SH-SY5Y (cell line): ENCODE data around the gene MICAL3.
A peak's percentile ranks its signal among the peaks of the same experiment; 100 is the strongest.

Source experiments
- GATA2 ChIP-seq: IDR thresholded peaks from 2 replicates; pipeline ENCODE4 v1.6.1; 2011; ENCODE audit warnings: mild to moderate bottlenecking, low read depth, low read length
- GATA3 ChIP-seq: IDR thresholded peaks from 2 replicates; pipeline ENCODE4 v1.6.1; 2011; ENCODE audit warnings: low read depth, mild to moderate bottlenecking, low read length, moderate library complexity

The MICAL3 gene

DNA sequence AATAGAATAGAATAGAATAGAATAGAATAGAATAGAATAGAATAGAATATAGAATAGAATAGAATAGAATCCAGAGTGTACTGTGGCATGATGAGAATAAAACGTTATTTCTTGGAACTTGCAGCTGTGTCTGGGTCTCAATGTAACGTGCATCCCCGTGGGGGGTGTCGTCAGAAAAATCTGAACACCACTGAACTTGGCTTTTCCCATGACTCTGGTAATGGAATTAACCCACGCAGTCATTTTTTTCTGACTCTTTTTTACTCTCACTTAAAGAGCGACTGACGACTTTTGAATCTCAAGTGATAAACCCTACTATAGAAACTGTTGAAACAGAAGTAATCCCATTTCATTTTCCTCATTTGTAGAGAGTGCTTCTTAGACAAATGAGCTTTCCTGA is 157.7 kb downstream of the MICAL3 start:
- TF ChIP-seq GATA2 (no peak), GATA3 (no peak)

DNA sequence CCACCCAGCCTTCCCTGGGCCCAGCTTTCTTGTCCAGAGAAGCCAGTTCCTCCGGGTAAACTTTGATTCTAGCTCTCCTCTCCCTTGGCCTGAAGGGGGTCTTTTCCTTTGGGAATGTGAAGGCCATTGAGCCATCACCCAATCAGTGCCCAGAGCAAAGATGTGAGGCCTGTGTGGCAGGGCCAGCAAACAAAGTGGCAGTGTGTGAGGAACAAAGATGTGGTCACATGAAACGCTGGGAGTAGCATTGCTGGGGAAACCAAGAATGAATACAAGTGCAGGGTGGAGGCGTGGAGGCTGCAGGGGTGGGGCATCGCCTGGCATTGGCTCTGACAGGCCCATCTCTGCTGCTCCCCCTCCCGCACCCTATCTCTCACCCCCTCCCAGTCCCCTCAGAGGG is 158.2 kb downstream of the MICAL3 start:
- no peak for TF ChIP-seq GATA3
- TF ChIP-seq GATA2 = no peak

DNA sequence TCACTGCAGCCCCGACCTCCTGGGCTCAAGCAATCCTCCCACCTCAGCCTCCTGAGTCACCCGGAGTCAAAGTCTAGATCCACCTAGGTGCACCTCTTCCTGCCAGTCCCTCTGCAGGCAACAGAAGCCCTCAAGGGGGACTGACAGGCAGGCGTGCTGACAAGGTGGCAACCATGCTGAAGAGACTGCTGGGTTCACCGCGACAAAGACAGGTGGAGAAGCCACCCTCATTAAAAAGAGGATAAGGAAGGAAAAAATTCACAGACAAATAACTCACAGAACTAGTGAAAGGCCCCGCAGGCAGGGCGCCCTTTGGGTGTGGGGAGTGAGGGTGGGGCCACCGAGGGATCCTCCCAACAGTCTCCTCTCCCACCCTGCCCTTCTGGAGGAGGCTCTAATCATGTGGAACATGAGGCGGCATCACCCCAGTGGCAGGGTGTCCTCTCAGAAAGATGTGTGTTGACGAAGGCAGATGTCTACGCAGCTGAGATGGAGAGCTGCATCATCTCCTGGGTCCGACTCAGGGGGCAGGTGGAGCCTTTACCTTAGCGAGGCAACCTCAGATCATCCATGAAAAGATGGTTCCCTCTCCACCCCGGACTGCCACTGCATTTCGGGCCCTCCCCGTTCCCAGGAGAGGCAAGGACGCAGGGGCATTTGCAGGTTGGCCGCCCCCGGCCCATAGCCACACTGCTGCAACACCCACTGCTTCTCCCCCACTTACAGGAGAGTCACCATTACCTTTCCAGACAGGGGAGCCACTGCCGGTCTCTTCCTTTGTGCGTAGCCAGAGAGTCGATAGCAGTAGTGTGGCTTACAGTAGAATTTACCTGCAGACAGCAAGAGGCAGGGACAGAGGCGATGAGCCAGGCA is 158.9 kb downstream of the MICAL3 start:
- no peak for TF ChIP-seq GATA2
- TF ChIP-seq GATA3 = no peak

DNA sequence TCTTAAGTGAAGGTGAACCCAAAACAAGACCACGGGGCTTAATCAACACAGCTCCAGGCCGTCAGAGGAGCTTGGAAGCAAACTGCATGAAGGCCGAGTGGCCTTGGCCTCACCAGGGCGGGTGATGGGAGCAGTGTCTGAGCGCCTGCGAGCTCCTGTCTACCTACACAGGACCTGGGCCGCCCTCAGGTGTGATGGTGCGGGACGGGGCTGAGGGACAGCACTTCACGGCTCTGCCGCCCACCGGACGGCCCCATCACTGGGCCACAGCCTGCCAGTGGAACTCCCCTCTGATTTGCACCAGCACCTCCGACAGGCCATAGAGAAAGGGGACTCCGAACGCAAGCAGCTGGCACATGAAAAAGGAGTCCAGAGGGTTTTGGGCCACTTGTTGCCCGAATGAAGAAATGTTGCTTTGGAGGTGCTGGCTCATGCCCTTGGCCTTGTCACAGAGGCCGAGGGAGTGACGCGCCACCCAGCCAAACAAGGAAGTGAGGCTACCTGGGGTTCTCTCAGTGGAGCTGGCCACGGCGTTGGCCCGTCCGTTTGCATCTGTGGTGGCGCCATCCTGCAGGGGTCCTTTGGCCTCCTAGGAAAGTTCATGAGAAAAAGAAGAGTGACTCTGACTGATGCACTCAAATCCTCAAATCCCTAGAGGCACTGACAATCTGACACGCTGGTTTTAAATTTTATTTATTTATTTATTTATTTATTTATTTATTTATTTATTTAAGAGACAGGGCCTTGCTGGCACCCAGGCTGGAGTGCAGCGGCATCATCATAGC is 159.8 kb downstream of the MICAL3 start:
- TF ChIP-seq GATA3 (no peak), GATA2 (no peak)

DNA sequence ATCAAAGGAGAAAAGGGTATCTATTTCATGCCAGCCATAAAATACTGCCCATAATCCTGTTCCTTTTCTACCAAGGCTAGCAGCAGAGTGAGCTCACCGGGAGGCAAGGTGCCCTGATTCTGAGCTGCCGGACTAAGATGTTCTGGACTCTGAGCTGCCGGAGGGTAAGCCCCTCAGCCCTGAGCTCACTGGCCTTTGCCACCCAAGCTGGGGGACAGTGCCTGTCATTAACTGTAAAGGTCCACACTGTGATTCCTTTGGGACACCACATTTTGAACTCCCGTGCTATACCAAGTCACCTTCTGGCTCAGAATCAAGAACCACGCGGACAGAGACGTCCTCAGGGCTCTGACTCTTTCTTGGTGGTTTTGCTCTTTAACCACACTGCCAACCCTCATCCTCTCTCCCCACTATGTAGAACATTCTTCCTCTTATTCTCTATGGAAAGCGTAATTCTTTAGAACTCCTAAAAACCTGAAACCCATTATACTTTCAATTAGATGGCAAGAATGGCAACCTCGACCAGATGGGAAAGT is 161.6 kb downstream of the MICAL3 start:
- TF ChIP-seq GATA2 = no peak

DNA sequence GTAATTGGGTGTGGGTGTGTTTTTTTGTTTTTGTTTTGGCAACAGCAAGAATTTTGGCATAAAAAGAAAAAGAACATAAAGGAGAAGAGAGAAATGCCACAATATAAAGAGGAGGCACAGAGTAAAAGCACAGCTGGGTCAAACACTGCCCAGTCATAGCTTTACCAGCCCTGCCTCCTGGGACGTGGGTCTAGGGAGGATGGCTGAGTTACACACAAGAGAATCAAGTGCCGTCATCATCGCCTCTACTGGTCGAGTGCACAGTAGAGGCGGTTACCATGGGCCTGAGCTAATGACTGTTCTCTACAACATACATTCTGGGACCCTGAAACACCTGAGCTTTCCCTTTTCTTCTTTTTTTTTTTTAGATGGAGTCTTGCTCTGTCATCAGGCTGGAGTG is 162.5 kb downstream of the MICAL3 start:
- TF ChIP-seq GATA3 (no peak), GATA2 (no peak)

DNA sequence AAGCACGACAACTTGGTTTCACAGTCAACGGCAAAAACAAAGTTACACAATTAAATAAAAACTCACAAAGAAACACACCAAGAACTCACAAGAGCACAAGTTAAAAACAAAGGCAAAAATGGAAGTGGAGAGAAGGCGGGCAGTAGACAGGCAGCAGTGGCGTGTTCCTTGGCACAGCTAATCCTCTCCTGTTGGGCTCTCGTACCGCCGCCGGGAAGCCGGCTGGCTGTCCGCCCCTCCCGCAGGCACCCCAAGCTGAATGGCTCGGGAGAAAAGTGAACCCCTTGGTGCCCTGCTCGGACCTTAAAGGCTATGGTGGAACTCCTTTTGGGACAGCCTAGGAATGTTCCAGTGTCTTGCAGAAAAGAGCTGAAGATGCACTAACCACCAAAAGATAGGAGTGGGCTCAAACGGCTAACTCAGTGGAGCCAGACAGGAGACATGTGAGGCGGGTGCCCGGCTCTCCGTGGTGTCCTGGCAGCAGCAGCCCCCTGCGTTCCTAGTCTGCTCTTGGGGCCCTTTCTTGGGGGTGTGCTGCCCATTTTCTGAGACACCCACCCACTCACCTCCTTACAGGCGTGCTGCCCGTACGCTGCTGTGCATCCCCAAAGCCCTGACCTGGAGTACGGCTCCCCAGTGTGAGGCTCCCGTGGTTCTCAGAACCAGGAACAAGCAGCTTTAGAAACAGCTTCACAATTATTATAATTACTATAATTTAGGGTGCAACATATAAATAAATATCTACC is 164.0 kb downstream of the MICAL3 start:
- TF ChIP-seq GATA2 (no peak), GATA3 (no peak)

DNA sequence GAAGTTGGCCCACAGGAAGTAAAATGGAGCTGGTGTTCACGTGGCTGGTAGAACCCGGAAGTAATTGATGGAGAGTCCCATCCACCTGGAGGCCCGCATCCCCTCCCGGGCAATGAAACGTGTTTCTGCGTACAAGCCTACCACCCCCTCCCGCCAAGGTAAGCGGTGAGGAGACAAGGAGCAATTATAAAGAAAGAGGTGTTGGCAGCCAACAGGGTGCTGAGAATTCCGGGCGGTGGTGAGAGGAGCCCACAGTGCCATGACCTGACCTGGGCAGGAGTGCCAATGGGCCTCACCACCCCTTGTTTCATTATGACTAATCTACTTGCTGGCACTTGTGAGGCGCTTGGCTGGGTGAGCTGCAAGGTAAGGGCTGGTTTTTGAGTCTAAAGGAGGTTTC is 166.3 kb downstream of the MICAL3 start:
- no peak for TF ChIP-seq GATA3
- no peak for TF ChIP-seq GATA2

DNA sequence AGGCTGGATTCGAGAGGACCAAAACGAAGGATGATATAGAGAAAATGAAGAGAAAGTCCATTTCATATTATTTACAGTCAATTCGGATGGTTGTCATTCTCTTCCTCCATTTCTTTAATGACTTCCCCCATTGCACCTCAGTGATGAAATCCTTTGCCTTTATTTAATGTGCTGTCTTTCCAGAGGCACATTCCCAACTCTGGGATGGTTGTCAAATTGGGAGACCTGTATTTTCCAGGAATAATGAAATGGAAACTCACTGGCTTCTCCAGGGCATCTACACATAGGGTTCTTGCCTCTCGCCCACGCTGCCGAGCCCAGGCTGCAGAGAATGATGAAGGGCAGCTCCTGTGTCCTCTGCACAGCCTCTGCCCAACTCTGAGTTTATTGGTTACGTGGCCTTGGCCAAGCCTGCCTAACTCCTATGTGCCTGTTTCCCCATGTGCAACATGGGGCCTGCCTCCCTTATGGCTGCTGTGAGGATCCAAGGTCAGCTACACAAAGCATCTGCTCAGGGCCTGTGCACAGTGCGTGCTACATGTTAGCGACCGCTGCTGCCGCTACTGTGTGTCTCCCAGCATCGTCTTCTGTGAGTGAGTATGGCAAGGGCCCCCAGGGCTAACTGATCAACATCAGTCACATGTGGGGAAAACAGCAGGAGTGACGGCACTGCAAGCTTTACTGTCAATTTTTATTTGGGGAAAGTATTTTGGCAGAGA is 168.6 kb downstream of the MICAL3 start:
- TF ChIP-seq GATA3 (no peak), GATA2 (peak; percentile 26; the same call in 1 of the 2 replicates)

DNA sequence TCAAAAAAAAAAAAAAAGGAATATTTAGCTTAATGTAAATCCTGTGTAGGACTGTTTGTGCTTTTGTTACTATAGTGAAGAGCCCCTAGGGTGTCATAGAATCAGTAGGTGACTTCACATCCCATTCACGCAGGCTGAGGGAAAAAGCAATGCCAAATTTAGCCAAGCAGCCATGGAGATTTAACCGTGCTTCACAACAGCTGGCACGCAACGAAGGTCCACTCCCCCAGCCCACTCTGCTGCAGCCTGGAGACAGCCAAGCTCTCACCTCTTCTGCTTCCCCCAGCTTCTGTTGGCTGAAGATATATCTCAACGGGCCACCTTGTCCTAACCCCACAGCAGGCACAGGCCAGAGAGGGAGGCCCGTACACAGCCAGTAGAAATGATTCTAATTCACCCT is 171.3 kb downstream of the MICAL3 start:
- no peak for TF ChIP-seq GATA3
- TF ChIP-seq GATA2 = no peak

DNA sequence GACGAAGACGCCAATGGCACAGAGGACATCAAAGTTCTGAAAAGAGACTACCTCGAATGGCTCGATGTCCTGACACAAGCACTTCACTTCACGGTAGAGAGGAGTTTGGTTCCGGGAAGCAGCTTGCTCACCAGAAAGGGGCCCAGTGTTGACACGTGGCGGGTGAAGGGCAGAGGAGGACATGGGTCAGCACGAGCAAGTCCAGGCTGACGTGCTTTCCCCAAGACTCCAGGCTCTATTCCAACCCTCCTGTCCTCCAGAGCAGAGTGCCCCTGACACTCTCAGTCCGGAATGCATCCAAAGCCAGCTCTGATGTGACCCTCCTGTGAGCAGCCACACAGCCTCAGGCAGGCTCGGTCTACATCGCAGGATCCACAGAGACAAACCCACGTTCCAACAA is 172.6 kb downstream of the MICAL3 start:
- TF ChIP-seq GATA2 (no peak), GATA3 (no peak)

DNA sequence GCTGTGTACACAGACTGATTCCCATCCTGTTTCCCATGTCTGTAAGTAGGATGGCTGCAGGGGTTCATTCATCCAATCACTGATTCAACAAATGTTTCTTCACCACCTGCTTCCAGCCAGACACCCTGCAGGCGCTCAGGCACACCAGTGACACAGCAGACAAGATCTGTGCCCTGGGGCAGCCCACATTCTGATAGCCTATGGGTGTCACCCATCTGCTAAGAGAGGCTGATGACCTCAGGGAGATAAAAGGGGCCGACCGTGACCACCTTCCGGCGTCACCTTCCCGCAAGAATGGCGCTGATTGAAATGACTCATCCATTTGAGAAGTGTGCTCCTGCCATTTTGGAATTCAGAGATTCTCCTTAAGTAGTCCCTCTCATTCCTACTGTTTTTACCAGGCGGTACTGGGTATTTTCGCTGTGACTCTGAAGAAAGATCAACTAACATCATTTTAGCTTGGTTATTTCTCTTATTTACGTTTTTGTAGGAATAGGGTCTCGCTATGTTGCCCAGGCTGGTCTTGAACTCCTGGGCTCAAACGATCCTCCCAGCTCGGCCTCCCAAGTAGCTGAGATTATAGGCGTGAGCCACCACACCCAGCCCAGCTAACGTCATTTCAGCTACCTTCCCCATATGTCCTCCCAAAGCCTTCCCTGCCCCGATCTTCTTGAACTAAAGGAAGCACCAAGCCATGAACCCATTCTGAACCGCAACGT is 176.8 kb downstream of the MICAL3 start:
- TF ChIP-seq GATA3 (no peak; the same call in 1 of the 2 replicates), GATA2 (peak; percentile 76)
